ENCODE data around the gene SYNGR2.

The SYNGR2 gene

GRCh38 chr17:78146881-78147280 is 21.5 kb upstream of the SYNGR2 start:
- no peak for FAIRE-seq
- no peak for TF ChIP-seq CTCF (IDR thresholded peaks at IDR 0.05; ENCODE audit: insufficient read depth, missing control alignments)
- DNase-seq (ENCODE audit: insufficient read length, low spot score): no peak

- TF ChIP-seq CTCF (IDR thresholded peaks at IDR 0.05; ENCODE audit: insufficient read depth, missing control alignments): no peak
- no peak for FAIRE-seq
These were observed 20.9 kb upstream of the SYNGR2 start for GRCh38 chr17:78147315-78147998.

GRCh38 chr17:78148286-78149016 is 19.9 kb upstream of the SYNGR2 start:
- DNase-seq (ENCODE audit: insufficient read length, low spot score): no peak
- TF ChIP-seq CTCF (IDR thresholded peaks at IDR 0.05; ENCODE audit: insufficient read depth, missing control alignments): no peak
- no peak for FAIRE-seq

More at GRCh38 chr17:78147315-78147998, 20.9 kb upstream of the SYNGR2 start:
- DNase-seq (ENCODE audit: insufficient read length, low spot score): no peak

- TF ChIP-seq CTCF (IDR thresholded peaks at IDR 0.05; ENCODE audit: insufficient read depth, missing control alignments): no peak
- DNase-seq (ENCODE audit: insufficient read length, low spot score) (no peak), FAIRE-seq (no peak)
These were observed 16.8 kb upstream of the SYNGR2 start for GRCh38 chr17:78151514-78152008.

- FAIRE-seq (no peak), DNase-seq (ENCODE audit: insufficient read length, low spot score) (no peak)
- TF ChIP-seq CTCF (IDR thresholded peaks at IDR 0.05; ENCODE audit: insufficient read depth, missing control alignments): no peak
These were observed 13.2 kb upstream of the SYNGR2 start for GRCh38 chr17:78154903-78155811.

- DNase-seq (ENCODE audit: insufficient read length, low spot score) (no peak), FAIRE-seq (no peak)
- no peak for TF ChIP-seq CTCF (IDR thresholded peaks at IDR 0.05; ENCODE audit: insufficient read depth, missing control alignments)
These were observed 8.7 kb upstream of the SYNGR2 start for GRCh38 chr17:78159575-78160158.

Measured in D721Med (cell line).